Right kidney (tissue), 1 donor: Measurements from ENCODE around the gene MRPL37.
"Not testable (repeated sequence)": the region's sequence is repeated elsewhere in the genome, so short reads cannot be mapped to it uniquely, and the experiment has no call there.

Experiments
- DNase-seq: peaks from one replicate; pipeline ENCODE4 v3.0.0-alpha.2; 2016

The MRPL37 gene

DNA sequence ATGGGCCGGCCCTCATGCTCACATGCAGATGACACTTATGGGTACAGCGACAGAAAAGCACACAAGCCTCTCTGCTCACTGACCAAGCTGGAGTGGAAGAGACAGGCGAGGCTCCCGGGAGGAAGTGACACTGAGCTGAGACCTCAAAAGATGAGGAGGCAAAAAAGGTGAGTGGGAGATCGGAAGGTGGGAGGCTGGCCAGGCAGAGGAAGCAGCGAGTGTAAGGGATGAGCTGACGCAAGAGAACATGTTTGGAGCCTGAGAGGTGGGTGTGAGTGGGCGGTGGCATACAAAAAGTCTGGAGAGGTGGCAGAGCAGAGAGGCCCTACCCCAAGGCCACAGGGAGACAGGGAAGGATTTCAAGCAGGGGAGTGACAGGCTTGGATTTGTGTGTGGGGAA is 29.0 kb upstream of the MRPL37 start:
- no peak for DNase-seq

DNA sequence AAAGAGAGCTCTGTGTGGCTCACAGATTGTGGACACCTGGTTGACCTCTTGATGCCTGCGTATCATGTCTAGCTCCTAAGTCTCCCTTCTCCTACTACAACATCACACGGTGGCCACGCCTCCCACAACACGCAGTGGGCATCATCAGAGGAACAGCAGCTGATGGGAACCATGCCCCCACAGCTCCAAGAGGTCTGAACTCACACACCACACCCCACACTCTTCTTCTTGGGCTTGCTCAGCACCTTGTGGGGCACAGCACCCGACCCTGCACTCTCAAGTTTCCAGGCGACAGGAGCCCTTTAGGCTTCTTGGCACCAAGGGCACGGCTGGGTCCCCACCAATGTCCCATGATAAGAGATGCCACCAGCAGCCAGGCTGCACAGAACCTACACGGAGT is 28.4 kb upstream of the MRPL37 start:
- no peak for DNase-seq

GRCh38 chr1:54172614-54173599 is 27.1 kb upstream of the MRPL37 start:
- DNase-seq = no peak

DNA sequence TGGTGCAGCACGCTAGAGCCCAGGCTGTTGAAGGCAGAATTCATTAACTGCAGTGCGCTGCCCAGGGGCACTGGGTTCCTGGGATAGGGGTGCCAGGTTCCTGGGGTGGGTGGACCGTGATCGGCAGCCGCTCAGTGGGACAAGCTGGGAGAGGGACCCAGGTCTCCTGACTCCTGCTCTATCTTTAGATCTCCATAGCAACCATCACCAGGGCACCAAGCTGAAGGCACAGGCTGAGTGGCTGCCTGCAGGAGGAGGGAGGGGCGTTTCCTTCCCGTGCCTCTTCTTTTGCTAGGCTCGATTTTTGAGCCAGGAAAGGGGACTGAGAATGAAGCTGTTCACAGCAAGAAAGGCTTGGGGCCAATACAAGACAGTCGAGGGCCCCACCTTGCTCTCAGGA is 26.3 kb upstream of the MRPL37 start:
- no peak for DNase-seq

DNA sequence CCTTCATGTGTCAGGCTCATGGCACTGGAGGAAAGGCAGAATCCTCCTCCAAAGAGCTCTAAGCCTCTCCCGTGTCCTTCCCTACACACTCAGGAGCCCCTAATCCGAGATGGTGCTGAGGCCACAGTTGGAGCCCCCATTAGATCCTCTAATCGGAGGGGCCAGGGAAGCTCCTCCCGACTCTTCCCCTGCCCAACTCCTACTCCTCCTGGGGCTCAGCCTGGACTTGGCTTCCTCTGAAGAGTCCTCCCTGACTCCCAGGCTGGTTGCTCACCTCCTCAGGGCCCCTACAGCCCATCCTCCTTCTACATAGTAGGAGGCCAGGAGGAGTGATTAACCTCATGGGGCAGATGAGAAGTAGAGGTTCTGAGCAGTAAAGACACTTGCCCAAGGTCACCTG is 25.9 kb upstream of the MRPL37 start:
- no peak for DNase-seq

DNA sequence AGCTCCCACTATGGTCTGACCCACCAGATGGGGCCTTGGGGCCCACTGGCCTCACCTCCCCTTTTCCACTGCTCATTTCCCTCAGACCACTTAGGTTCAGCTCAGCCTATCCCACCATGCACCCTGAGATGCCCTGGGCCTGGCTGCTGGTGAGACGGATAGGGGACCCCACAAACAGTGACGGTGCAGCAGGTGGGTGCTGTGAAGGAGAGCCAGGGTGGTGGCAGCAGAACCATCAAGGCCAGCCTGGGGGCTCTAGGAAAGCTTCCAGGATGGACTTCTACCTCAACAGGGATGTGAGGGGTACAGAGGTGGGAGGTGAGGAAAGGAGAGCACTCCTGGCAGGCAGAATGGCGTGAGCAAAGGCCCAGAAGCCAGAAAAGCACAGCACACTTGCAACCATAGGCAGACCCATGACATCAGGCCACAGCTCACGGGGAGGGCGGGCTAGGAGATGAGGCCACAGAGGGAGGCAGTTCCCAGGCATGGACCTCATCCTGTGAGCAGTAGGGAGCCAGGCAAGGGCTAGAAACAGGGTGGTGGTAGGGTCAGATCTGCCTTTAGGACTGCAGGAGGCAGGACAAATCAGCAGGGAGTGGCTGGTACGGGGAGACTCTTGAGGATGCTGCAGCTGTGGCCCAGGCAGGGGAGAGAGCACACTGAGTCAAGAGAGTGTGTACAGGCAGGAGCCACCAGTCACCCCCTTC is 23.2 kb upstream of the MRPL37 start:
- no peak for DNase-seq

- no peak for DNase-seq
Observed at GRCh38 chr1:54177726-54178125, 22.2 kb upstream of the MRPL37 start.

DNA sequence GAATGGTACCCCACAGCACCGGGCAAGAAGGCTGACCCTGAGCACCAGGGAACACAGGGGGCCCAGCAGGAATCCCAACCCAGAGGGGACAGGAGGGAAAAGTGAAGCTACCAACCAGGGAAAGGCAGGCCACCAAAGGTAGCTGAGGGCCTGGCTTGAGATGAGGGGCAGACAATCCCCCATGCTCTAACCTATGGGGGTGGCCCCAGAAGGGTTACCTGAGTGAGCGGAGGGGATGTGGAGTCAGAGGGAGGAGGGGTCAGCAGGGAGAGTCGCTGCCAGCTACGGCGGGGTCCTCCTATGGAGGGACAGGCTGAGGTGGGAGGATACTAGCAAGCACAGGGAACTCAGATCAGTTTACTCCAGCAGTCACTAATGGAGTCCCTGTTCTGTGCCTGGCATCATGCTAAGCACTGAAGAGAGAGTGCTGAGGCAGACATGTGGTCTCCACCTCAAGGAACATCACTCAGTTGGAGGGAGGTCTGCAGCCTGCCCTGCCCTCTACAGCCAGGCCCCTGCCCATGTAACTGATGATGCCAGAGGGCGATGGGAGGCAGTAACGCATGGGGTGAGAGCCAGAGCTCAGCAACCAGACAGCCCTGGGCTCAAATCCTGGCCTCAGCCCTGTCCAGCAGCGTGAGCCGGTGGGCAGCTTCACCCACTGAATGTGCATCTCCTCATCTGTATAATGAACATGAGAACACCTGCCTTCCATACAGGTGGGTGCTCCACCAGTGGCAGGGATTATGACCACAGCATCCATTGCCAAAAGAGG is 21.5 kb upstream of the MRPL37 start:
- DNase-seq = no peak

DNA sequence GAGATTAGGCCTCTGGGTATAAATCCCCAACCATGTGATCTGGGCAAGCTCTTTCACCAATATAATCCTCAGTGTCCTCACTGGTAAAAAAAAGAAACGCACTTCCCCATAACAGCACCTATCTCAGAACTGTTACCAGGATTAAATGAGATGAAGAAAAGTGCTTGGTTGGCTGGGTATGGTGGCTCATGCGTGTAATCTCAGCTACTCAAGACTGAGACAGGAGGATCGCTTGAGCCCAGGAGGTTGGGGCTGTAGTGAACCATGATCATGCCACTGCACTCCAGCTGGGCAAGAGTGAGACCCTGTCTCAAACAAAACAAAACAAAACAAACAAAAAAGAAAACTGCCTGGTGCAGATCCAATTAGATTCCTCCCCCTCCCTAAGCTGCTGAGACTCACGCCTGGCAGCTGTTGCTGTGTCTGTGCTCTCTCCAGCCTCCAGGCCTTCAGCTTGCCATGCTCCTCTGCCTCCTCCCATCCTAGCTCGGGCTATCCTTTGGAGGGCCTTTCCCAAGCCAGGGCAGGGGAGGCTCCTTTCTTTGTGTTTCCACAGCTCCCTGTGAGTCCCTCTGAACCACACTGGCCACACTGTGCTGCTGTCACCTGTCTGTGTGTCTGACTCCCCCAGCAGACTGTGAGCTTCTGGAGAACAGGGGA is 19.1 kb upstream of the MRPL37 start:
- no peak for DNase-seq

GRCh38 chr1:54186056-54186455 is 13.9 kb upstream of the MRPL37 start:
- DNase-seq = no peak

GRCh38 chr1:54188291-54188690 is 11.7 kb upstream of the MRPL37 start:
- no peak for DNase-seq

DNA sequence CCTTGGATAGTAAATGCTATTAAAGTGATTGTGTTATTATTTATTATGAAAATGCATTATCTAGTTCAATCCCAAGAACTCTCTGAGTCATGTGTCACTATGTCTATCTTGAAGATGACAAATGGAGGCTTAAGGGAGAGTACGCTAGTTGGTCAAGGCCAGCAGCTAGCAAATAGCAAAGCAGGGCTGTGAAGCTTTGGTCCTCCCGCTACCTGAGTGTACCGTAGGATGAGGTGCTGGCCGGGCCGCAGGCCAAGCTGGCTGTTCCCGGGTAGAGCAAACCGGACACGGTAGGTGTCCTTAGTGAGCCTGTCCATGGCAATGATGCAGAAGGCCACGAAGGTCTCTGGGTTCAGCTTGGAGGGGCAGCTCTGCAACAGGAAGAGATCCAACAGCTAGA is 9.4 kb upstream of the MRPL37 start:
- DNase-seq = no peak

GRCh38 chr1:54191525-54191924 is 8.4 kb upstream of the MRPL37 start:
- no peak for DNase-seq

DNA sequence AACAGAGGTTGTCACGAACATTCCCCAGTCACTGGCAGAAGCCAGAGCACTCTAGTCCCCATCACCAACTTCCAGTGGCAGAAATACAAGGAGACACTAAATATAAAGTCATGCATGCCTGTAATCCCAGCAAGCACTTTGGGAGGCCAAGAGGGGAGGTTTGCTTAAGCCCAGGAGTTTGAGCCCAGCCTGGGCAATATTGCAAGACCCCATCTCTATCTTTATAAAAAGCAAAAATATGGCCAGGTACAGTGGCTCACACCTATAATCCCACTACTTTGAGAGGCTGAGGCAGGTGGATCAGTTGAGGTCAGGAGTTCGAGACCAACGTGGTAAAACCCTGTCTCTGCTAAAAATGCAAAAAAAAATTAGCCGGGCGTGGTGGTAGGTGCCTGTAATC is 6.5 kb upstream of the MRPL37 start:
- no peak for DNase-seq

DNA sequence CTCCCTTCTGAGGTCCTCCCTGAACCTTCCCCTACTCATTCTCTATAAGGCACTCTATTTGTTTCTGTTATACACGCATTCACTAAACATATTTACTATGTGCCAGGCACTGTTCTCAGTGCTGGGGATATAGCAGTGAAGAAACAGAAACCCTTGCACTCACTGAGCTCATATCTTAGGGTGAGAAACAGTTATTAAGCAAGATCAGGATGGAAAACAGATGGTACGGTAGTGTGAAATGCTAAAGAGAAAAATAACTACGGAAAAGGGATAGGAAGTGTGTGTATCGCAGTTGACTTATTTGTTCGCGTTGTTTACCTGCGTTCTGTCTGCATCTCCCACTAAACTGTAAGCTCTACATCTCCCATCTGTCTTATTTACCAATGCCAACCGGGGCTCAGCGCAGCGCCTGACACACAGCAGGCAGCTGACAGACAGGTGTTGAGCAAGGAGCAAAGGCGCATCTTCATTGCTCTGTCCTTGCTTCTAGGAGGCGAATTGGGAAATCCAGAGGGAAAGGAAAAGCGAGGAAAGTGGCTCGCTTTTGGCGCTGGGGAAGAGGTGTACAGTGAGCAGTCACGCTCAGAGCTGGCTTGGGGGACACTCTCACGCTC is 709 bp upstream of the MRPL37 start:
- no peak for DNase-seq

DNA sequence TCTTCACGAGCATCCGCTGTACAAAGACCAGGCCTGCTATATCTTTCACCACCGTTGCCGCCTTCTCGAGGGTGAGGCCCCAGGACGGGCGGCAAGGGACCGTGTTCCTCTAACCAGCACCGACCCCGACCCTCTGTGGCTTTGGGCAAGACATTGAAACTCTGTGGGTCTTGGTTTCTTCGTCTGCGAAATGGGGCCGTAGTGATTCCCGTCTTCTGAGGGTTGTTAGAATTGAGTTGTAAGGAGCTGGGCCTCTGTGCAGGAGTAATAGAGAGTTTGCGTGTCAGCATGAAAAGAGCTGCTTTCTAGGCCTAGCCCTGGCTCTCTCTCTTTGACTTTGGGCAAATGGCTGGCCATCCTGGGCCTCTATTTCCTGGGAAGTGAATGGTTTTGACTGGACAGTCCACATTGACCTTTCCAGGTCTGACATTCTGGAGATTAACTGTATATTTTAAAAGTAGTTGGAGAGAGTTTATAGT is 591 bp downstream of the MRPL37 start:
- no peak for DNase-seq

GRCh38 chr1:54204199-54204598 is 4.2 kb downstream of the MRPL37 start:
- no peak for DNase-seq

- no peak for DNase-seq
Observed at GRCh38 chr1:54207287-54207686, 7.3 kb downstream of the MRPL37 start.

DNA sequence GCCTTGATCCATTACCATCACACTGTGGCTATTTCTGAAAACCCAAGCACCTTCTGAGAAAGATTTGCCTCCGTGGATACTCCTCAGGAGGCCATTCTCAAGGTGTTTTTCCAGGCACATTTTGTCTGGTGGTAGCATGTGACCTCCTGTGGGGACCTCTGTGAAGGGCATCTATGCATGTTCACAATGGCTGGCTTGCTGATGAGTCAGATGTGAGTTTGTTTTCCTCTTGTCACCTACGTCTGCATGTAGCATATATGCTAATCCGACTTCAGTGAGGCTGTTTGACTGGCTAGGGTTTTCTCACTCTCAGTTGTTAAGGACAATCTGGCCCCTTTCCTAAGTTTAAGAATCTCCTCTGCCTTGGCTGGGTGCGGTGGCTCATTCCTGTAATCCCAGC is 7.9 kb downstream of the MRPL37 start:
- DNase-seq = not testable (repeated sequence)

DNA sequence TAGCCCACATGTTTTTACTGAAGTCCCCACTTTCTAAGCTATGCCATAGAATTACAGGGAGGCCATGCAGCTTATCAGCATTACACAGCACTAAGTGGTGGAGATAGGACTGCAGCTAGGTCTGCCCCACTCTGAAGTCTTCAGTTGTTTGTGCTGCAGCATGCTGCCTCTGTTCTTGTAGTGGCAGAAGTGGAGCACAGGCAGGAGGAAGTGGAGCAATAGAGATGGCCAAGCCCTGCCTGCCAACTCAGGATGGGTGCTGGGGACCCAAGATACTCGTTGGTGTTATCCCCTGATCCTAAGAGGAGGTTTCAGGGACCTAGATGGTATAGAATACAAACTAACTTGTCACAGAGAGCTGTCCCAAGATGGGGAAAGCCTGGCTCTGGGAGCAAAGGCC is 12.9 kb downstream of the MRPL37 start:
- DNase-seq = no peak

DNA sequence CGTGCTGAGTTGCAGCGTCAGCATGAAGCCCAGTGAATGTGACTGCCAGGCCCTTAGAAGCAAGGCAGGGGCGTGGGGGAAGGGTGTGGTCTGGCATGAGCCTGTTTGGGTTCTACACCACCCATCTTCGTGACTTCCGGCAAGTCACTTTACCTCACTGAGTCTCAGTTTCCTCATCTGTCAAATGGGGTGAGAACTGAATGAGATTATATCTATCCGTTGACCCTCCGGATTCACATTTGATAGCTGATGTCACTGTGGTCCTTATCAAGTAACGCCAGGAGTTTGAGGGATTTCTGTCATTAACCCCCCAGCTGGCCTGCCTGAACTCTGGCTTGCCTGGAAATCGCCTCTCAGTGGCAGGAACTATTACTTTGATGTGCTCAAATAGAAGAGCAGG is 15.6 kb downstream of the MRPL37 start:
- no peak for DNase-seq
